BJ (cell line): ENCODE results near the gene ENOX2. TPM values are rescaled to one million over a fixed set of nuclear protein-coding genes. Genes with fewer than 3 reads are reported as not detected.
"Not testable (repeated sequence)": the region's sequence is repeated elsewhere in the genome, so short reads cannot be mapped to it uniquely, and the experiment has no call there.

ENCODE experiments used
- CTCF ChIA-PET: fragments of 350-600 bp; formaldehyde crosslinking; extraction: SDS; loops from one replicate; lab custom pipeline; 2021; ENCODE audit warnings: antibody characterized with exemption, inconsistent platforms; lab: Yijun Ruan, JAX
- POLR2A ChIA-PET: fragments of 300-600 bp; sonication (Branson Sonifier 250); formaldehyde crosslinking; extraction: SDS; loops from one replicate; lab custom pipeline; 2021; ENCODE audit warnings: antibody characterized with exemption; lab: Charles Lee
- DNase-seq: peaks from one replicate; pipeline ENCODE4 v3.0.0-alpha.2; 2011; ENCODE audit warnings: low read depth
- H3K27me3 ChIP-seq: 2 replicates; pipeline ENCODE4 v1.6.0; 2011; ENCODE audit warnings: low read length; ENCODE audit not compliant: control insufficient read depth, insufficient read depth
- H3K36me3 ChIP-seq: 2 replicates; pipeline ENCODE4 v1.5.1; 2011; ENCODE audit warnings: low read length; ENCODE audit not compliant: control insufficient read depth, insufficient read depth
- H3K4me3 ChIP-seq: 2 replicates; pipeline ENCODE4 v1.5.1; 2011; ENCODE audit warnings: low read depth, mild to moderate bottlenecking, control low read depth, low read length
- polyA plus RNA-seq: library from polyadenylated mRNA; depleted of rRNA; stranded (reverse); fragments of >200 nt; gene quantifications from 2 replicates; pipeline ENCODE4 v1.2.3, GENCODE V29; 2011
- TF ChIP-seq, protein P1 (sequence below): IDR thresholded peaks from 2 replicates; pipeline ENCODE4 v1.5.1; 2011; ENCODE audit warnings: low read depth, mild to moderate bottlenecking, control low read depth, inconsistent platforms, low read length, moderate library complexity; ENCODE audit not compliant: insufficient read depth

ENOX2 gene
- polyA plus RNA-seq, 1 experiment: 17.5 TPM

DNA sequence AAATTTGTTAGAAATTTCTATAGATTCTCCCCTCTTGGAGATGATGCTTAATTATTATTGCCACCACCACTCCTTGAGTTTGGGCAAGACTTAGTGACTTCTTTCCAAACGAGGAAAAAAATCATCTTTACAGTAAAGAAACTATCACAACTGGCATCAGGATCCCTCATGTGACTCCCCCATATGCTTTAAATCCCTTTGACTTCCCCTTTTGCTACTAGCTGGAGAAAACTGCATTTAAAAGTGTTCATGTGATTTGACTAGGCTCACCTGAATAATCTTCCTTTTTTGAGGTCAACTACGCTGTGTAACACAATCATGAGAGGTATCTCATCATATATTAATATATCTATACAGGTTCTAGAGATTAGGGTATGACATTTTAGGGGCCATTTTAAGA is 30.3 kb upstream of the ENOX2 start:
- TF ChIP-seq, protein P1, sequence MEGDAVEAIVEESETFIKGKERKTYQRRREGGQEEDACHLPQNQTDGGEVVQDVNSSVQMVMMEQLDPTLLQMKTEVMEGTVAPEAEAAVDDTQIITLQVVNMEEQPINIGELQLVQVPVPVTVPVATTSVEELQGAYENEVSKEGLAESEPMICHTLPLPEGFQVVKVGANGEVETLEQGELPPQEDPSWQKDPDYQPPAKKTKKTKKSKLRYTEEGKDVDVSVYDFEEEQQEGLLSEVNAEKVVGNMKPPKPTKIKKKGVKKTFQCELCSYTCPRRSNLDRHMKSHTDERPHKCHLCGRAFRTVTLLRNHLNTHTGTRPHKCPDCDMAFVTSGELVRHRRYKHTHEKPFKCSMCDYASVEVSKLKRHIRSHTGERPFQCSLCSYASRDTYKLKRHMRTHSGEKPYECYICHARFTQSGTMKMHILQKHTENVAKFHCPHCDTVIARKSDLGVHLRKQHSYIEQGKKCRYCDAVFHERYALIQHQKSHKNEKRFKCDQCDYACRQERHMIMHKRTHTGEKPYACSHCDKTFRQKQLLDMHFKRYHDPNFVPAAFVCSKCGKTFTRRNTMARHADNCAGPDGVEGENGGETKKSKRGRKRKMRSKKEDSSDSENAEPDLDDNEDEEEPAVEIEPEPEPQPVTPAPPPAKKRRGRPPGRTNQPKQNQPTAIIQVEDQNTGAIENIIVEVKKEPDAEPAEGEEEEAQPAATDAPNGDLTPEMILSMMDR: no peak
- Histone ChIP-seq H3K4me3 (no peak overlapping the region), H3K27me3 (no peaks in the 10 kb centered on the region), H3K36me3 (no peaks in the 10 kb centered on the region)
- CTCF ChIA-PET: no interaction called here
- POLR2A ChIA-PET: no interaction called here
- DNase-seq: no peak

DNA sequence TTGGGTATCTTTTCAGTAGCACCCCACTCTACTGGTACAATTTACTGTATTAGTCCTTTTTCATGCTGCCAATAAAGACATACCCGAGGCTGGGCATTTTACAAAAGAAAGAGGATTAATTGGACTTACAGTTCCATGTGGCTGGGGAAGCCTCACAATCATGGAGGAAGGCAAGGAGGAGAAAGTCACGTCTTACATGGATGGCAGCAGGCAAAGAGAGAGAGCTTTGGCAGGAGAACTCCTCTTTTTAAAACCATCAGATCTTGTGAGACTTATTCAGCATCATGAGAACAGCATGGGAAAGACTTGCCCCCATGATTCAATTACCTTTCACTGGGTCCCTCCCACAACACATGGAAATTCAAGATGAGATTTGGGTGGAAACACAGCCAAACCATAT is 17.4 kb upstream of the ENOX2 start:
- POLR2A ChIA-PET, H3K36me3 ChIP-seq, H3K27me3 ChIP-seq, DNase-seq, H3K4me3 ChIP-seq: not testable (repeated sequence)
- CTCF ChIA-PET: interaction anchor here (1.2 kb wide), 1 partner anchor 527 kb away, joined by 5 read pairs; no protein-coding TSS in a partner anchor

DNA sequence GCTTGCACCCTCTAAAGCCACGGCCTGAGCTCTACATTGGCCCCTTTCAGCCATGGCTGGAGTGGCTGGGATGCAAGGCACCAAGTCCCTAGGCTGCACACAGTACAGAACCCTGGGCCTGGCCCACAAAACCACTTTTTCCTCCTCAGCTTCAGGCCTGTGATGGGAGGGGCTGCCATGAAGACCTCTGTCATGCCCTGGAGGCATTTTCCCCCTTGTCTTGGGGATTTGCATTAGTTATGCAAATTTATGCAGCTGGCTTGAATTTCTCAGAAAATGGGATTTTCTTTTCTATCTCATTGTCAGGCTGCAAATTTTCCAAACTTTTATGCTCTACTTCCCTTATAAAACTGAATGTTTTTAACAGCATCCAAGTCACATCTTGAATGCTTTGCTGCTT is 16.7 kb upstream of the ENOX2 start:
- DNase-seq, H3K27me3 ChIP-seq, H3K36me3 ChIP-seq, H3K4me3 ChIP-seq, POLR2A ChIA-PET: not testable (repeated sequence)
- CTCF ChIA-PET: interaction anchor here (0.7 to 6.5 kb wide), 3 partner anchors 381 to 589 kb away, joined by 3 to 94 read pairs (median 5); no protein-coding TSS in a partner anchor

DNA sequence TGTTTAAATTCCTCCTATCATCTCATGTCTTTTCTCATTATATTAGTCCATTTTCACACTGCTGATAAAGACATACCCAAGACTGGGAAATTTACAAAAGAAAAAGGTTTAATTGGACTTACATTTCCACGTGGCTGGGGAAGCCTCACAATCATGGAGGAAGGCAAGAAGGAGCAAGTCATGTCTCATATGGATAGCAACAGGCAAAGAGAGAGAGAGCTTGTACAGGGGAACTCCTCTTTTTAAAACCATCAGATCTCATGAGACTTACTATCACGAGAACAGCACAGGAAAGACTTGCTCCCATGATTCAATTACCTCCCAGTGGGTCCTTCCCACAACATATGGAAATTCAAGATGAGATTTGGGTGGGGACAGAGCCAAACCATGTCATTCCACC is 15.5 kb upstream of the ENOX2 start:
- CTCF ChIA-PET: interaction anchor here (2.2 to 6.5 kb wide), 2 partner anchors 380 to 525 kb away, joined by 5 to 94 read pairs; no protein-coding TSS in a partner anchor
- POLR2A ChIA-PET, H3K4me3 ChIP-seq, DNase-seq, H3K27me3 ChIP-seq, H3K36me3 ChIP-seq: not testable (repeated sequence)

DNA sequence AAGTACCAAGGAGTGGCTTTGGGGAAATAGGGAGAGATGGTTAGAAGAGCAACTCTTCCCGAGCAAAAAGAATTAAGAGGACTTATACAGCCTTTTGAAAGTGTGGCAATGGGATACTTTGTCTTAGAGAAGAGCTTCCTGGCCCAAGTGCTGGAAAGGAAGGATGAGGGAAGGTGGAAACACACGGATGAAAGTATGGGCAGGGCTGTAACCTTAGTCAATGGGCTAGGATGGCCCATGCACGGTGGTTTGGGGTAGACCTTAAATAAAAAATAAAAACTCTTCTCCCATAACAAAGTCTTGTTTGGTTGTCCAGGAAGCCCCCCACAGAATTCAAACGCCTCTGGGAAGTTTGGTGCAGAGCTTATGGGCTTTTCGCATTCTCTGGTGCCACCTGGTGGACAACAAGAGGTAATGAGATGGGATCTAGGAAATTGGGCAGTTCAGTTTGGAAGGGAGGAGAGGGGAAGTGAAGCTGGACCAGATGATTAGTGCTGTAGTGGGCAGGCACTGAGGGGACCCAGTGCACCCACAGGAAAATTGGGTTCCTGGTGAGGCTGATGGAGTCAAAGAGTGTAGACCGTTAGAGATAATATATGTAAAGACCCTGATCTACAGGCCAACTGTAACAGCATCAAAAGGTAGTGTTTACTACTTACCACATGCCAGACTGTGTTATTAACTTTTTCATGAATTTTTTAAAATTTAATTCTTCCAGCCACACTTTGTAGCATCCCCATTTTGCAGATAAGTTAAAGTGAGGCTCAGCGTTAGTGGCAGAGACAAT is 13.8 kb upstream of the ENOX2 start:
- Histone ChIP-seq H3K27me3 (no peaks in the 10 kb centered on the region), H3K36me3 (no peaks in the 10 kb centered on the region), H3K4me3 (no peak overlapping the region)
- CTCF ChIA-PET: interaction anchor here (0.7 to 6.5 kb wide), 14 partner anchors 9 to 632 kb away, joined by 3 to 94 read pairs (median 4); partner anchors contain the start of gene GPR119
- no peak for DNase-seq
- TF ChIP-seq, protein P1: peak; percentile 64
- POLR2A ChIA-PET: interaction anchor here (0.8 kb wide), 1 partner anchor 524 kb away, joined by 3 read pairs; no protein-coding TSS in a partner anchor

DNA sequence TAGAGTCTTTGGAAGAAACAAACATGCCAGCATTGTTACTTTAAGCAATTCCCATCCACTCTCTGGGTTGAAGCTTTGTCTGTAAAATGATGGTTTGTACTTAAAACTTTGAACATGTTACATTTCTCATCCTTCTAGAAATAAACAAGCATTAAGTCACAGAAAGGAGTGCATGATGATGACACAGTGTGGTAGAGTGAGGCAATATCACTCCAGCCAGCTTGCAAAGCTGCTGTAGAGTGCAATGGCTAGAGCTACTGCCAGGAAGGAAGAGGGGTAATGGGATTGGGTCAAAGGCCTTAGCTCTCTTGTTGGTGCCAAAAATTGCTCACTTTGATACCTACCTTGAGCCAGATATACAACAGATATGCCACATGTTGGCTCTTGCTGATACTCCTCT is 12.3 kb upstream of the ENOX2 start:
- TF ChIP-seq, protein P1: no peak
- ChIA-PET CTCF (interaction anchor here (1.0 to 6.5 kb wide), 7 partner anchors 9 to 585 kb away, joined by 3 to 94 read pairs (median 15); partner anchors contain the start of gene RBMX2), POLR2A (no interaction called here)
- DNase-seq: no peak
- H3K4me3 ChIP-seq: no peak overlapping the region
- no peaks in the 10 kb centered on the region for H3K36me3 ChIP-seq
- no peaks in the 10 kb centered on the region for H3K27me3 ChIP-seq
